HG03064 (cell line): ENCODE data around the gene KCNE4.

Experiments used
- ATAC-seq: cut with Tn5 transposase; IDR thresholded peaks from one replicate; pipeline ENCODE4 v1.9.1; 2021; ENCODE audit warnings: low read depth; ENCODE audit not compliant: unreplicated experiment

The KCNE4 gene

DNA sequence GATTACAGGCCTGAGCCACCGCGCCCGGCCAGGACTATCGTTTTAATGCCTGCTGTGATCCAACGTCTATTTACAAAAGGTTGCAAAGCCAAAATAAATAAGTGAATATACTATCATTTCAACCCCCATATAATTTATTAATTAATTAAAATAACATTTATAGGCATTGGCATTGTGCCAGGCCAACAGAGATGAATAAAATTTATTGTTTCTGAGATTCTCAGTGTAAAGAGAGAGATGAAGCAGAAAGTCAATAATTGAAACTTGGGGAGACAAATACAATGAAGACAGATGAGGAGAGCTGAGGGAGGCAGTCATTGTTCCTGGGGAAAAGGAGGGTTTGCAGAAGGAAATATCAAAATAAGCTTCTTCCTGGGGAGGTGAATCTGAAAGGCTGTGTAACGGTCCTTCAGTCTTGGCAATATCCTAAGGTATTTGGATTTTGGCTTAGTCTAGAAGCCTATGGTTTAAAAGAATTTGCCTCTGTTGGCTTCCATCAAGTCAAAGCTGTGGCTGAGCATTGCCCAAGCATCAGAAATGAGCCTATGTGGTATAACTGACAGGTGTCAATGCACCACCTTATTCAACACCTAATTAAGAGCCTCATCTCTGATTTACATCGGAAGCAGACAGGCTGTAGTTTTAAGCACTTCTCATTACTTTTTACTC lies 31.5 kb downstream of the KCNE4 start:
- ATAC-seq, result no peak

DNA sequence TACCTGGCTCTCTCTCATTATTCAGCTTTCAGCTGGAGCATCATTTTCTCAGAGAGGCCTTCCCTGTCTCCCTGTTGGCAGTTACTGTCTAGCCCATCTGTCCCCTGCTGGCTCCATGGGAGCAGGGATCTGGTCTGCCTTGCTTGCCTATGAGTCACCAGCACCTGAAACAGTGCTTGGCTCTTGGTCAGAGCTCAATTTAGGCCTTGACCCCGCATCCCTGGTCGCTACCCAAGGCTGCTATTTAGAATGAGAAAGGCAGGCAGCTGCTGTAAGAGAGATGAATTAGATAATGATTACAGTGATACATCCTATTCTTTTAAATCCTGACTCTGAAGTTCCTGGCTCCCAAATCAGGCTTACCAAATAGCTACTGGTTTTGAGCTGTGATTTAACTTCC lies 32.9 kb downstream of the KCNE4 start:
- no peak for ATAC-seq

GRCh38 chr2:223086370-223086981 lies 34.5 kb downstream of the KCNE4 start:
- no peak for ATAC-seq

GRCh38 chr2:223087466-223087865 lies 35.5 kb downstream of the KCNE4 start:
- ATAC-seq, result no peak

- no peak for ATAC-seq
These were observed 36.9 kb downstream of the KCNE4 start for GRCh38 chr2:223088866-223089265.

GRCh38 chr2:223090039-223090438 lies 38.0 kb downstream of the KCNE4 start:
- no peak for ATAC-seq

GRCh38 chr2:223090540-223091235 lies 38.7 kb downstream of the KCNE4 start:
- no peak for ATAC-seq

- no peak for ATAC-seq
These were observed 40.7 kb downstream of the KCNE4 start for GRCh38 chr2:223092667-223093066.

DNA sequence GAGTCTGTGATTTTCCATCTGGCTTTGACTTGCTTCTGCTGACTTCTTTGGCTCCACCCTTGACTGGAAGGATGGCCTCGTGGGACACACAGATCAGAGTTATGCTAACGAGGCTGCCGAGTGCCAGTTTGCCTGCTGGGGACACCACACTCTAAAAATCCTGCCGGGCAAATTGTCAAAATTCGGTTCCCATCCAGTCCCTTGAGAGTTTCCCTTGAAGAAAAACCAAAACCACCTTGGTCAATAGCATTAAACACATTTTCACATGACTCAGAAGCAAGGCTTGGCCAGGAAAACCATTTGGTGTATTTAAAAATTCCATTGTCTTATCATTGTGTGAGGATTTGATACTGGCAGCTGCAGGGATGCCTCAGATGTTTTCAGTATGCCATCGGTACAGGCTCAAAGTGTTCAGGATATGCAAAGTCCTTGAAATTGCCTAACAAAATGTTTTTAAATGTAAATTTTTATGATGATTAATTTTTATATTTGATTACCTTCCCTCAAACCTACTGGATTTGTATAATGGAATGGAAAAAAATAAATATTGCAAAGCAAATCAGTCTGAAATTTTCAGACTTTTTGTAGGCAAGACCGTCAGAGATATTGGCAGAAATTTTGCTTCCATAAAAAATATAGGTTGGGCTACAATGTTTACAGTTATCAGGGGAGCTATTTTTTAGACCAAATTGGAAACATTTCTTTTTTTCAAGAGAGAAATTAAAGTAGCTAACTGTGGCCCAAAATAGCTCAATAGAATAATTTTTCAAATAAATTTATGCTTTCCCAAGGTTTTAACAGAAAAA lies 41.6 kb downstream of the KCNE4 start:
- no peak for ATAC-seq

GRCh38 chr2:223095207-223095606 lies 43.2 kb downstream of the KCNE4 start:
- no peak for ATAC-seq

- ATAC-seq, result no peak
These were observed 44.4 kb downstream of the KCNE4 start for GRCh38 chr2:223096235-223096970.

DNA sequence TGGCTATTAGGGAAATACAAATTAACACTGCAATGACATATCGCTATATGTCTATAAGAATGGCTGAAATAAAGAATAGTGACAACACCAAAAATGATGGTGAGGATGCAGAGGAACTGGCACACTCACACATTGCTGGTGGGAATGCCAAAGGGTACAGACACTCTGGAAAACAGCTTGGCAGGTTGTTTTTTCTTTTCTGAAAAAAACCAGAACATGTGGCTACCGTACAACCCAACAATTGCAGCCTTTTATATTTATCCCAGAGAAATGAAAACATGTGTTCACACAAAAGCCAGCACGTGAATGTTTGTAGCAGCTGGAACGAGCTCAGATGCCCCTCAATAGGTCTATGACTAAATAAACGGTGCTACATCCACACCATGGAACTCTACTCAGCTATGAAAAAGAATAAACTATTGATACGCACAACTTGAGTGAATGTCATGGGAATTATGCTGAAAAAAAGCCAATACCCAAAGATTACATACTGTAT lies 45.9 kb downstream of the KCNE4 start:
- ATAC-seq, result no peak

DNA sequence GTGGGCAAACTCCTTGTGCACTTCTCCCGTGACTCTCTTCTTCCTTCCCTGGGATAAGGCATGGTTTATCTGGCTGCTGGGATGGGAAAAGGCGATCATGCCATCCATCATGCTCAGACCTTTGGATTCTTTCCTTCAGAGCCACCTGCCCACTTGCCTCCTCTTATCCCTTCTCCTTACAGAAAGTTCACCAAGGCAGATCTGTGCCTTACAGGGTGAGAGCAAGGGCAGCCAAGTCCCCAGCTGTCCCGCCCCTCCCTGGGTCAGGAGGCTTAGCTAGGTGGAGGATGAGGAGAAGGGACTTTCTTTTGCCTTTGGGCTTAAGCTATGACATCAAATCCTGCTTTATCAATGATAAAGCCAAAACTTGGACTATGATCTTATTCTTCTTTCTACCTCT lies 47.6 kb downstream of the KCNE4 start:
- ATAC-seq, result no peak

DNA sequence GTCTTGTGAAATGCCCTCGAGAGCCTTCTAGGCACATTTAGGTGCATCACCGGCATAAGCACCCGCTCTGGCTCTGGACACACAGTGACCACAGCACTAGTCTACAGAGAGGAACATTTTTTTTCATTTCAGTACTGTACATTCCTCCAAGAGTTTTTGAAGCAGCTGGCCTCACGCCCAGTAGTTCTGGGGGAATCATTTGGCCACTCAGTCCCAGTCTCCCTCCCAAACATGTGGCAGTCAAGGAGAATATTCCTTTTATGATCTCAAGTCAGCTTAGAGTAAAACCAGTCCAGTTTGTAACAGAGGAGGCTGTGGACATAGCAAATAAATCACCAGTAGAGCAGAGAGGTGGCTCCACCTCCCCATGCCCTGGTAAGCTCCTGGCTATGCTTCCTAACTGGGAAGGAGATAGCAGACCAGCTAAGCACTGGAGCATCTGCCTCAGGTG lies 48.1 kb downstream of the KCNE4 start:
- ATAC-seq, result no peak

DNA sequence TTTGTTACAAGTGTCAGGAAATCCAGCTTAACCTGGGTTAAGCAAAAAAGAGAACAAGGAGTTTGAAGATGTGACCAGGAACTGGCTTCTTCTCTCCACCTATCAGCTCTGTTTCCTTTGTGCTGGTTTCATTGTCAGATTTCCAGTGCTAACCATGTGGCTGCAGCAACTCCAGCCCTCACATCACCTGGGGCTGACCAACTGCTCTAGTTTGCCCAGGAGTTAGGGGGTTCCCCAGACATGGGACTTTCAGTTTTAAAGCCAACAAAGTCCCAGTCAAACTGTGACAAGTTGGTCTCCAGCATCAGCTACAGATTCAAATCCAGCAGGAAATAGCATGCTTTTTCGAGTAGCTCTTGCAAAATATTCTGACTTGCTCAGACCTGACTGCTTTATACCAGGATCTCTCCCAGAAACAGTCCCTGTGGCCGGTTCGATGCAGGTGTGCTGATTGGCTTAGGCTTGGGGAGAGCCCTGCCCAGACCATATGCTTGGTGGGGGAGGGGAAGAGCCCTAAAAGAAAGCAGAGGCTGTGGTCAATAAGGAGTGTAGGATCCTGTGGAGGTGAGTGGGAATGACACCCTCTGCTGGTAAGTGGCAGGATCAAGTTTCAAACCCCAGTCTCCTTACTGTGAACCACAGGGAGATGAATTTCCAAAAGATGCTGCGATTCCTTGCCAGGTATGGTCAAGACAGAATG lies 49.5 kb downstream of the KCNE4 start:
- ATAC-seq, result peak; percentile 59

GRCh38 chr2:223102040-223102400 lies 50.0 kb downstream of the KCNE4 start:
- ATAC-seq, result no peak

GRCh38 chr2:223102450-223102849 lies 50.5 kb downstream of the KCNE4 start:
- ATAC-seq, result no peak

DNA sequence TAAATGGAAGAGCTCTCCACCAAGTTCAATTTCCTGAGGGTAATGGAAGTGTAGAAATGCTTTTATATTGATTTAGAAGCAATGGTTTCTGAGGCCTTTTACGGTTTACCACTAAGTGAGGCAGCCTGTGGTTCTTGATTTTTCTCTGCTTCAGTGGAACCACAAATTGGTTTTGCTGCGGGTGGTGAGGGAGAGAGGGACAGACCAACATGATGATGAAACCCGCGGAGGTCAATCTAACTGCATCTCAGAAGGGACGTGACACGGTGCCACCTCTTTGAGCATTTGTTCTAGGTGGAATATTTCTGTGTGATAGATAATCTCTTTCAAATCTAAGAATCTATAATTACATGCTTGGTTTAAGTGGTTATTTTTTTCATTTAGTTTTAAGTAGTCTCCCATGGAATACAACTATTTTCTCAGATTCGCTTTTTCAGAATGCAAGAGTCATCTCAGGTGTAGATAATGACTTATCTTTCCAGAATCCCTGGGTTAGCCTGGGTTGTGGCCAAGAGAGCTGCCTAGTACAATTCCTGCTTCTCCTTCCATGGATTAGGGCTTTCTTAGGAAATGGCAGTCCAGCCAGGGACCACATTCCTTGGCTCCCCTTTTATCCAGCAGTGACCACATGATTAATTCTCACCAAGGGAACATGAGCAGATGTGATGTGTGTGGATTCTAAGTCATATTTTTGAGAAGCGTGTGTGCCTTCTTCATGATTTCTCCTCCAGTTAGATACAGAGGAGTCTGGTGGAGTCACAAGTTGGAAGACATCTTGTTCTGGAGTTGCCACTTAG lies 52.5 kb downstream of the KCNE4 start:
- no peak for ATAC-seq
